Mammary epithelial cell (primary cell): ENCODE data around the gene ANKRD6.

Experiments
- CTCF ChIP-seq, 2 donors: IDR thresholded peaks in 1 of 2; conservative IDR thresholded peaks in 1 of 2; 2 replicates each; pipeline ENCODE4 v1.5.1; 2011 to 2012; ENCODE audit warnings: inconsistent platforms in 2 of 2, low read length in 2 of 2, mild to moderate bottlenecking in 2 of 2, control low read depth in 1 of 2, low read depth in 1 of 2; ENCODE audit not compliant: insufficient read depth in 1 of 2; ENCODE audit errors: extremely low read depth in 1 of 2
- EZH2 ChIP-seq: IDR thresholded peaks from 2 replicates; pipeline ENCODE4 v1.6.1; 2012; ENCODE audit warnings: low read length, inconsistent platforms, borderline replicate concordance

GRCh38 chr6:89518352-89519055 lies 85.6 kb downstream of the ANKRD6 start:
- TF ChIP-seq CTCF (conservative IDR thresholded peaks at IDR 0.05 in 1 of 2, IDR thresholded peaks at IDR 0.05 in 1 of 2; ENCODE audit: extremely low read depth in 1 of 2, insufficient read depth in 1 of 2, low read depth in 1 of 2, low read length in 2 of 2) (no peak), EZH2 (no peak)
